K562 (cell line): ENCODE measurements around the gene CBFA2T3. TPM values are rescaled to one million over a fixed set of nuclear protein-coding genes. Genes with fewer than 3 reads are reported as not detected.

ENCODE experiments used
- ATAC-seq: fragments of 200-7000 bp; cut with Tn5 transposase; 3 replicates; pipeline ENCODE4 v1.9.1; 2020; ENCODE audit warnings: moderate library complexity
- BruUV-seq: library from RNA; stranded (reverse); fragments of 400-500 nt; replicated peaks from 2 replicates; lab custom pipeline; 2021; lab: Mats Ljungman, UMichigan
- CTCF ChIA-PET: fragments of 300-600 bp; formaldehyde crosslinking; extraction: SDS; loops from one replicate; lab custom pipeline; 2021; ENCODE audit warnings: low intra/inter-chr PET ratio; lab: Yijun Ruan, JAX
- POLR2A ChIA-PET: fragments of 300-600, 350-650 bp; sonication (Branson Sonifier 250); formaldehyde crosslinking; extraction: SDS; loops from one replicate; lab custom pipeline; 2021; ENCODE audit warnings: antibody characterized with exemption, inconsistent platforms; lab: Yijun Ruan, JAX
- DNase-seq, 4 experiments: peaks; one replicate each; pipeline versions ENCODE4 v3.0.0 to v3.0.0-alpha.2; 2011 to 2018; ENCODE audit warnings: low spot score in 3 of 4, mixed read lengths in 3 of 4; ENCODE audit errors: extremely low read depth in 1 of 4
- FAIRE-seq: peaks from 2 replicates; lab custom pipeline; 2011; peaks lifted over from hg19 to GRCh38; lab: Jason Lieb, UNC
- H2AFZ ChIP-seq: 2 replicates; pipeline ENCODE4 v1.6.0; 2011; ENCODE audit warnings: low read depth, low read length, control low read depth, inconsistent platforms
- H3K27ac ChIP-seq: fragments of 200-600 bp; 3 replicates; pipeline ENCODE4 v1.8.0; 2011; ENCODE audit warnings: low read depth, mild to moderate bottlenecking, control low read depth, inconsistent platforms, low read length, moderate library complexity, mixed read lengths; ENCODE audit errors: extremely low read depth
- H3K27me3 ChIP-seq, 2 experiments: fragments of 300-600 bp in 1 of 2; 2 replicates in 1 of 2; 3 replicates in 1 of 2; pipeline versions ENCODE4 v1.6.0 to v1.8.0; 2011; ENCODE audit warnings: inconsistent platforms in 2 of 2, low read length in 2 of 2, mild to moderate bottlenecking in 1 of 2, mixed read lengths in 1 of 2, moderate library complexity in 1 of 2; ENCODE audit not compliant: control insufficient read depth in 2 of 2, insufficient read depth in 2 of 2
- H3K36me3 ChIP-seq: fragments of 300-600 bp; 3 replicates; pipeline ENCODE4 v1.8.0; 2011; ENCODE audit warnings: mild to moderate bottlenecking, low read length, inconsistent platforms; ENCODE audit not compliant: control insufficient read depth, insufficient read depth
- H3K4me1 ChIP-seq, 2 experiments: fragments of 200-600 bp in 1 of 2; replicated peaks in 1 of 2; 2 replicates in 1 of 2; 3 replicates in 1 of 2; pipeline versions ENCODE4 v1.5.1 to v1.8.0; 2011; ENCODE audit warnings: inconsistent platforms in 2 of 2, low read length in 2 of 2, mild to moderate bottlenecking in 1 of 2, mixed read lengths in 1 of 2, moderate library complexity in 1 of 2; ENCODE audit not compliant: control insufficient read depth in 2 of 2, insufficient read depth in 2 of 2
- H3K4me2 ChIP-seq: 2 replicates; pipeline ENCODE4 v1.6.1; 2011; ENCODE audit warnings: low read length, control low read depth, inconsistent platforms, mixed read lengths; ENCODE audit not compliant: insufficient read depth
- H3K4me3 ChIP-seq: fragments of 200-600 bp; sonication (generic), shearing (Covaris generic); 2 replicates; pipeline ENCODE4 v1.5.1; 2016; ENCODE audit warnings: control low read depth, inconsistent platforms
- H3K79me2 ChIP-seq: fragments of 200-600 bp; 3 replicates; pipeline ENCODE4 v1.8.0; 2011; ENCODE audit warnings: low read length, inconsistent platforms; ENCODE audit not compliant: control insufficient read depth, insufficient read depth
- H3K9ac ChIP-seq, 2 experiments: 2 replicates each; pipeline versions ENCODE4 v1.6.0 to v1.6.1; 2011; ENCODE audit warnings: low read depth in 2 of 2, low read length in 2 of 2, control low read depth in 1 of 2, inconsistent platforms in 1 of 2, mild to moderate bottlenecking in 1 of 2, mixed read lengths in 1 of 2; ENCODE audit not compliant: insufficient read depth in 1 of 2
- H3K9me1 ChIP-seq: one replicate; pipeline ENCODE4 v1.6.0; 2011; ENCODE audit warnings: inconsistent platforms, mild to moderate bottlenecking, low read length, moderate library complexity; ENCODE audit not compliant: control insufficient read depth, insufficient read depth
- H3K9me3 ChIP-seq: replicated peaks from 2 replicates; pipeline ENCODE4 v1.5.1; 2011; ENCODE audit warnings: low read depth, low read length, inconsistent platforms; ENCODE audit not compliant: control insufficient read depth, insufficient read depth
- H4K20me1 ChIP-seq: replicated peaks from 2 replicates; pipeline ENCODE4 v1.6.1; 2011; ENCODE audit warnings: low read length, inconsistent platforms, mixed read lengths; ENCODE audit not compliant: control insufficient read depth, insufficient read depth
- CC2D1A ChIP-seq: fragments of 450-650 bp; IDR thresholded peaks from 2 replicates; pipeline ENCODE4 v1.6.1; 2017; ENCODE audit warnings: mild to moderate bottlenecking
- ELF4 ChIP-seq: fragments of 450-650 bp; formaldehyde crosslinking; IDR thresholded peaks from 2 replicates; pipeline ENCODE4 v1.4.0; 2022; ENCODE audit warnings: missing genetic modification characterization
- KDM1A ChIP-seq, 2 experiments: fragments of 450-650 bp; IDR thresholded peaks; 2 replicates each; pipeline ENCODE4 v1.6.1; 2016; ENCODE audit warnings: mild to moderate bottlenecking in 2 of 2
- MTF1 ChIP-seq: fragments of 250-450 bp; sonication (Bioruptor Pico); IDR thresholded peaks from 2 replicates; pipeline ENCODE4 v1.9.0; 2021; ENCODE audit warnings: moderate library complexity, mild to moderate bottlenecking, inconsistent platforms, borderline replicate concordance
- NFIC ChIP-seq: fragments of 450-650 bp; IDR thresholded peaks from 2 replicates; pipeline ENCODE4 v1.6.1; 2017; ENCODE audit warnings: mild to moderate bottlenecking, inconsistent platforms
- NR2F6 ChIP-seq: fragments of 450-650 bp; formaldehyde crosslinking; IDR thresholded peaks from 2 replicates; pipeline ENCODE4 v1.4.0; 2020; ENCODE audit warnings: mild to moderate bottlenecking
- PHB ChIP-seq: fragments of 250-450 bp; sonication (Bioruptor Pico); IDR thresholded peaks from 2 replicates; pipeline ENCODE4 v1.5.0; 2021
- PML ChIP-seq: IDR thresholded peaks from 2 replicates; pipeline ENCODE4 v1.6.1; 2012; ENCODE audit warnings: low read length, inconsistent platforms
- POLR2A ChIP-seq: fragments of 450-650 bp; conservative IDR thresholded peaks from 2 replicates; pipeline ENCODE4 v1.6.1; 2016
- RBM17 ChIP-seq: fragments of 200-400 bp; formaldehyde crosslinking; IDR thresholded peaks from 2 replicates; pipeline ENCODE4 v1.6.1; 2017; ENCODE audit warnings: low read depth, mild to moderate bottlenecking, low read length, borderline replicate concordance
- TAF15 ChIP-seq: fragments of 200-400 bp; formaldehyde crosslinking; IDR thresholded peaks from 2 replicates; pipeline ENCODE4 v1.6.1; 2017; ENCODE audit warnings: mild to moderate bottlenecking, low read depth, low read length, moderate library complexity
- TAF7 ChIP-seq: fragments of 450-650 bp; IDR thresholded peaks from 2 replicates; pipeline ENCODE4 v1.6.1; 2016; ENCODE audit warnings: missing genetic modification characterization, missing compliant biosample characterization
- TAL1 ChIP-seq: fragments of 450-650 bp; IDR thresholded peaks from 2 replicates; pipeline ENCODE4 v1.6.1; 2016; ENCODE audit warnings: mild to moderate bottlenecking
- ZC3H11A ChIP-seq: IDR thresholded peaks from 2 replicates; pipeline ENCODE4 v1.6.1; 2012; ENCODE audit warnings: low read depth, low read length, improper control_type of control experiment
- ZC3H8 ChIP-seq: fragments of 450-650 bp; IDR thresholded peaks from 2 replicates; pipeline ENCODE4 v1.6.1; 2017
- ZFPM2 ChIP-seq: fragments of 250-450 bp; sonication (Bioruptor Pico); IDR thresholded peaks from 2 replicates; pipeline ENCODE4 v1.5.1; 2022; ENCODE audit warnings: mild to moderate bottlenecking
- ZNF175 ChIP-seq: fragments of 200-800 bp; sonication (Bioruptor generic); IDR thresholded peaks from 2 replicates; pipeline ENCODE4 v1.6.1; 2016; ENCODE audit warnings: low read depth, mild to moderate bottlenecking, missing genetic modification characterization, missing compliant biosample characterization
- in situ Hi-C: fragments of 300-500 bp; cut with MboI; formaldehyde crosslinking; loops from 4 replicates; pipeline ENCODE4 v1.15.0; 2018; ENCODE audit warnings: inconsistent platforms, mixed read lengths
- intact Hi-C: fragments of 100-400 bp; cut with micrococcal nuclease; formaldehyde crosslinking; loops from 2 replicates; pipeline ENCODE4 v1.14.2; 2022
- polyA plus RNA-seq, 8 experiments: library from polyadenylated mRNA; depleted of rRNA in 4 of 8; stranded (reverse) in 5 of 8; unstranded in 3 of 8; fragments of >200 nt; fragmentation: Nextera tagmentation in 2 of 8; fragmentation: Illumina TruSeq in 1 of 8; extraction: Ambion mirVana in 2 of 8; extraction: Trizol in 1 of 8; gene quantifications; 2 replicates each; pipeline versions ENCODE4 v1.2.1 to v1.2.3, GENCODE V29; 2011 to 2014; ENCODE audit warnings: inconsistent platforms in 1 of 8, missing spikeins in 1 of 8
- total RNA-seq, 7 experiments: library from RNA; depleted of rRNA in 6 of 7; stranded (reverse); fragments of >200 nt in 6 of 7; fragmentation: Illumina TruSeq in 2 of 7; extraction: Trizol in 2 of 7; gene quantifications; 2 replicates each; pipeline versions ENCODE4 v1.2.1 to v1.2.3, GENCODE V29; 2011 to 2021; ENCODE audit warnings: low replicate concordance in 1 of 7
- TF ChIP-seq, protein P1 (sequence below), 2 experiments: fragments of 450-650 bp in 1 of 2; IDR thresholded peaks; 2 replicates each; pipeline ENCODE4 v1.6.1; 2011 to 2017; ENCODE audit warnings: low read depth in 2 of 2, antibody characterized with exemption in 1 of 2, borderline replicate concordance in 1 of 2, low read length in 1 of 2, mild to moderate bottlenecking in 1 of 2, mixed read lengths in 1 of 2; ENCODE audit not compliant: control insufficient read depth in 1 of 2
- TF ChIP-seq, protein P2 (sequence below): fragments of 250-450 bp; sonication (Bioruptor Pico); IDR thresholded peaks from 2 replicates; pipeline ENCODE4 v1.8.0; 2022; ENCODE audit warnings: moderate library complexity, mild to moderate bottlenecking, inconsistent platforms
- TF ChIP-seq, protein P3 (sequence below): fragments of 450-650 bp; formaldehyde crosslinking; IDR thresholded peaks from 2 replicates; pipeline ENCODE4 v1.4.0; 2020; ENCODE audit warnings: mild to moderate bottlenecking
- TF ChIP-seq, protein P4 (sequence below): fragments of 450-650 bp; IDR thresholded peaks from 2 replicates; pipeline ENCODE4 v1.6.1; 2016; ENCODE audit warnings: low read depth, mild to moderate bottlenecking, moderate library complexity

Gene CBFA2T3
- total and polyA plus RNA-seq, 9 of the 15 experiments (the other 6 are each of a cell fraction or from before 2014, with no cell fraction given) = 2.3 to 145 (median 6.7) TPM

DNA sequence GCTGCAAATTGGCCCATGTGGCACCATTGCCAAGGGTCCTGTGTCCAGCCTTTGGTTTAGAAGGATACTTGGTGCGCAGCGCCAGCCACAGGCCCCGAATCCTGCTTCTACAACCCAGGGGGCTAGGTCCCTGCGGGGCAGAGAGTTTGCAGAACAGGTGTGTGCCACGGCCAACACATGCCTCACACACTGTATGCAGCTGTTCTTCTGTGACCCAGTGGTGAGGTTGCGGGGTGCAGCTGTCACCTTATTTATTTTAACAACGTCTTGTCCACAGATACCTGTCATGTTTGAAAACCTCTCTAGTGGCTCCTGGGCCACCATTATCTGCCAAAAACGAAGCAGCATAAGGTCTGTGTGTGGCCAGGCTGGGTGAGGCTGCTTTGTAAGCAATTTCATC lies 11.6 kb downstream of the CBFA2T3 start (continued):
- TF ChIP-seq, protein P1, sequence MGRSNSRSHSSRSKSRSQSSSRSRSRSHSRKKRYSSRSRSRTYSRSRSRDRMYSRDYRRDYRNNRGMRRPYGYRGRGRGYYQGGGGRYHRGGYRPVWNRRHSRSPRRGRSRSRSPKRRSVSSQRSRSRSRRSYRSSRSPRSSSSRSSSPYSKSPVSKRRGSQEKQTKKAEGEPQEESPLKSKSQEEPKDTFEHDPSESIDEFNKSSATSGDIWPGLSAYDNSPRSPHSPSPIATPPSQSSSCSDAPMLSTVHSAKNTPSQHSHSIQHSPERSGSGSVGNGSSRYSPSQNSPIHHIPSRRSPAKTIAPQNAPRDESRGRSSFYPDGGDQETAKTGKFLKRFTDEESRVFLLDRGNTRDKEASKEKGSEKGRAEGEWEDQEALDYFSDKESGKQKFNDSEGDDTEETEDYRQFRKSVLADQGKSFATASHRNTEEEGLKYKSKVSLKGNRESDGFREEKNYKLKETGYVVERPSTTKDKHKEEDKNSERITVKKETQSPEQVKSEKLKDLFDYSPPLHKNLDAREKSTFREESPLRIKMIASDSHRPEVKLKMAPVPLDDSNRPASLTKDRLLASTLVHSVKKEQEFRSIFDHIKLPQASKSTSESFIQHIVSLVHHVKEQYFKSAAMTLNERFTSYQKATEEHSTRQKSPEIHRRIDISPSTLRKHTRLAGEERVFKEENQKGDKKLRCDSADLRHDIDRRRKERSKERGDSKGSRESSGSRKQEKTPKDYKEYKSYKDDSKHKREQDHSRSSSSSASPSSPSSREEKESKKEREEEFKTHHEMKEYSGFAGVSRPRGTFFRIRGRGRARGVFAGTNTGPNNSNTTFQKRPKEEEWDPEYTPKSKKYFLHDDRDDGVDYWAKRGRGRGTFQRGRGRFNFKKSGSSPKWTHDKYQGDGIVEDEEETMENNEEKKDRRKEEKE (IDR thresholded peaks at IDR 0.05; ENCODE audit: borderline replicate concordance in 1 of 2, control insufficient read depth in 1 of 2, low read depth in 2 of 2, low read length in 1 of 2) = no peak
- TF ChIP-seq ZNF175 (CRISPR knock-in tag) = no peak
- TF ChIP-seq NR2F6 (CRISPR knock-in tag) = no peak
- TF ChIP-seq ZFPM2 (CRISPR knock-in tag) = no peak
- no peak for TF ChIP-seq PHB (CRISPR knock-in tag)
- no peak for TF ChIP-seq MTF1 (CRISPR knock-in tag)
- TF ChIP-seq, protein P2, sequence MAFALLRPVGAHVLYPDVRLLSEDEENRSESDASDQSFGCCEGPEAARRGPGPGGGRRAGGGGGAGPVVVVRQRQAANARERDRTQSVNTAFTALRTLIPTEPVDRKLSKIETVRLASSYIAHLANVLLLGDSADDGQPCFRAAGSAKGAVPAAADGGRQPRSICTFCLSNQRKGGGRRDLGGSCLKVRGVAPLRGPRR = no peak

DNA sequence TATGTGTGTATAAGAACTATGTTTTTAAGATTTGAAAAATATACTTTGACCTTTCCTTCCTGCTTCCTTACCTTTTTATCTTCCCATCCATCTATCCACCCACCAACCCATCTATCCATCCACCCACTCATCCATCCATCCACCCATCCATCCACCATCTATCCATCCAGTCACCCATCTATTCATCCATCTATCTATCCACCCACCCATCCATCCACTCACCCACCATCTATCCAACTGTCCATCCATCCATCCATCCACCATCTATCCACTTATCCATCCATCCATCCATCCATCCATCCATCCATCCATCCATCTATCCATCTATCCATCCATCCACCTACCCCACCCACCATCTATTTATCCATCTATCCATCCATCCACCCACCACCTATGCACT lies 12.4 kb downstream of the CBFA2T3 start:
- Histone ChIP-seq H3K36me3 (peaks cover 94% of the 10 kb centered on the region), H3K4me3 (no peak overlapping the region), H3K9me1 (no peaks in the 10 kb centered on the region), H2AFZ (no peak overlapping the region), H3K4me2 (no peak overlapping the region), H3K9ac (no peak overlapping the region), H3K27me3 (no peaks in the 10 kb centered on the region), H3K79me2 (peaks cover 98% of the 10 kb centered on the region), H4K20me1 (peaks cover 47% of the 10 kb centered on the region), H3K4me1 (peaks cover 0 to 46% of the 10 kb centered on the region in 2 experiments; a peak in 2 of 5 replicates), H3K9me3 (no peaks in the 10 kb centered on the region), H3K27ac (no peak overlapping the region)
- DNase-seq = no peak
- no peak for FAIRE-seq
- ChIA-PET POLR2A (no interaction called here), CTCF (no interaction called here)
- in situ Hi-C loops = no loop called here
- ATAC-seq = no peak
- intact Hi-C loops = no loop called here
- no TSS peak for BruUV-seq
- TF ChIP-seq TAL1 (no peak), KDM1A (IDR thresholded peaks at IDR 0.05) (0 out of 4 replicates have a peak, but pooled peaks of 1 of the 2 experiments have one; percentile 15), TAF15 (no peak), TAF7 (tag) (no peak), ZC3H11A (no peak), PML (no peak), NFIC (no peak), POLR2A (peak; percentile 66), CC2D1A (no peak), ELF4 (peak; percentile 81; the same call in 1 of the 2 replicates), ZC3H8 (no peak), RBM17 (no peak)
- TF ChIP-seq, protein P3, sequence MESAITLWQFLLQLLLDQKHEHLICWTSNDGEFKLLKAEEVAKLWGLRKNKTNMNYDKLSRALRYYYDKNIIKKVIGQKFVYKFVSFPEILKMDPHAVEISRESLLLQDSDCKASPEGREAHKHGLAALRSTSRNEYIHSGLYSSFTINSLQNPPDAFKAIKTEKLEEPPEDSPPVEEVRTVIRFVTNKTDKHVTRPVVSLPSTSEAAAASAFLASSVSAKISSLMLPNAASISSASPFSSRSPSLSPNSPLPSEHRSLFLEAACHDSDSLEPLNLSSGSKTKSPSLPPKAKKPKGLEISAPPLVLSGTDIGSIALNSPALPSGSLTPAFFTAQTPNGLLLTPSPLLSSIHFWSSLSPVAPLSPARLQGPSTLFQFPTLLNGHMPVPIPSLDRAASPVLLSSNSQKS (CRISPR knock-in tag) = no peak
- TF ChIP-seq, protein P4, sequence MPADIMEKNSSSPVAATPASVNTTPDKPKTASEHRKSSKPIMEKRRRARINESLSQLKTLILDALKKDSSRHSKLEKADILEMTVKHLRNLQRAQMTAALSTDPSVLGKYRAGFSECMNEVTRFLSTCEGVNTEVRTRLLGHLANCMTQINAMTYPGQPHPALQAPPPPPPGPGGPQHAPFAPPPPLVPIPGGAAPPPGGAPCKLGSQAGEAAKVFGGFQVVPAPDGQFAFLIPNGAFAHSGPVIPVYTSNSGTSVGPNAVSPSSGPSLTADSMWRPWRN = no peak
